Measurements from ENCODE around the gene ZMYND12. TPM values are rescaled to one million over a fixed set of nuclear protein-coding genes. Genes with fewer than 3 reads are reported as not detected.

ZMYND12 gene
- total RNA-seq, 2 donors from 2014 or later, result 1.0 to 1.3 TPM

GRCh38 chr1:42414551-42415496 lies 41.0 kb downstream of the ZMYND12 start:
- no peaks in the 10 kb centered on the region for H3K36me3 ChIP-seq (replicated peaks in 1 of 2; ENCODE audit: insufficient read depth in 1 of 2, low read depth in 2 of 2)
- H3K27me3 ChIP-seq, result no peaks in the 10 kb centered on the region
- no peaks in the 10 kb centered on the region for H3K9me3 ChIP-seq
- TF ChIP-seq POLR2A (IDR thresholded peaks at IDR 0.05) (no peak), CTCF (IDR thresholded peaks at IDR 0.05) (no peak)
- intact Hi-C loops (cut with DNase I), result no loop called here
- no peak for DNase-seq
- H3K27ac ChIP-seq, result no peak overlapping the region
- H3K4me1 ChIP-seq, result peaks cover 6% of the 10 kb centered on the region
- no peak for ATAC-seq
- 85 to 86% methylated on average over 16 to 17 of the region's 17 CpGs for WGBS, 2 donors
- H3K4me3 ChIP-seq, result no peak overlapping the region

- DNase-seq, result no peak
- 94 to 100% methylated on average over 1 of the region's 1 CpG for WGBS, 2 donors
- intact Hi-C loops (cut with DNase I), result no loop called here
- Histone ChIP-seq H3K9me3 (no peaks in the 10 kb centered on the region), H3K36me3 (replicated peaks in 1 of 2; ENCODE audit: insufficient read depth in 1 of 2, low read depth in 2 of 2) (no peaks in the 10 kb centered on the region), H3K4me1 (no peaks in the 10 kb centered on the region), H3K4me3 (no peak overlapping the region), H3K27me3 (no peaks in the 10 kb centered on the region), H3K27ac (no peak overlapping the region)
- TF ChIP-seq CTCF (IDR thresholded peaks at IDR 0.05), result no peak
- TF ChIP-seq POLR2A (IDR thresholded peaks at IDR 0.05), result no peak
- ATAC-seq, result no peak
Observed at GRCh38 chr1:42403880-42404400, 51.9 kb downstream of the ZMYND12 start.

DNA sequence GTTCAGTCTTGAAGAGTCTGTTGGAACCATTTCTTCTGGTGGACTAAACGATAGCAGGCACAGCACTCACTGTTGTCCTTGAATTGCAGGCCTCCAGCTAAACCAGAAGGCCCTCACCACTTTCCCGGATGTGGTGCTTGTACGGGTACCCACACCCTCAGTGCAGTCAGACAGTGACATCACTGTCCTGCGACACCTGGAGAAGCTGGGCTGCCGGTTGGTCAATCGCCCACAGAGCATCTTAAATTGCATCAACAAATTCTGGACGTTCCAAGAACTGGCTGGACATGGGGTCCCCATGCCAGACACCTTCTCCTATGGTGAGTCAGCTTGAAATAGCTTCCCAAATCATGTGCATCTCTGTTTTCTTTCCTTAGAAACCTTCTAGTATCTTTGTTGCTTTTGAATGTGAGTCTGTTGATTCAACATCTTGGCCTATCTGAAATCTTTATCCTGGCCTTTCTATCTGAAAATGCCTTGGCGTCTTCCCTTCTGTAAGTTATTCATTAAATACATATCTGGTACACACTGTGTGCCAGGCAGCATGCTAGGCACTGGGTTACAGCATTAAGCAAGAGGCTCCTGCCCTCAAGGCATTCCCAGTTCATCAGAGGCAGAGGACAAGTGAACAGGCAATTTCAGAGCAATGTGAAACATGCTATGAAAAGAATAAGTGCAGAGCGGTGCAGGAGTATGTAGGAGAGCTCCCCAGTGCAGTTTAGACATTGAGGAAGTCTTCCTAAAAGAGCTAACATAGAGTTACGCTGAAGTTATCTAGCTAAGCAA lies 56.3 kb downstream of the ZMYND12 start:
- H3K27ac ChIP-seq, result no peak overlapping the region
- DNase-seq, result no peak
- no peaks in the 10 kb centered on the region for H3K36me3 ChIP-seq (replicated peaks in 1 of 2; ENCODE audit: insufficient read depth in 1 of 2, low read depth in 2 of 2)
- intact Hi-C loops (cut with DNase I), result no loop called here
- no peaks in the 10 kb centered on the region for H3K27me3 ChIP-seq
- ATAC-seq, result no peak
- TF ChIP-seq CTCF (IDR thresholded peaks at IDR 0.05), result no peak
- TF ChIP-seq POLR2A (IDR thresholded peaks at IDR 0.05), result no peak
- H3K4me3 ChIP-seq, result no peak overlapping the region
- 78 to 86% methylated on average over 10 of the region's 10 CpGs for WGBS, 2 donors
- H3K9me3 ChIP-seq, result no peaks in the 10 kb centered on the region
- no peaks in the 10 kb centered on the region for H3K4me1 ChIP-seq

- intact Hi-C loops (cut with DNase I), result no loop called here
- Histone ChIP-seq H3K27ac (no peak overlapping the region), H3K4me1 (no peaks in the 10 kb centered on the region), H3K9me3 (no peaks in the 10 kb centered on the region), H3K4me3 (no peak overlapping the region), H3K36me3 (replicated peaks in 1 of 2; ENCODE audit: insufficient read depth in 1 of 2, low read depth in 2 of 2) (no peaks in the 10 kb centered on the region), H3K27me3 (no peaks in the 10 kb centered on the region)
- TF ChIP-seq CTCF (IDR thresholded peaks at IDR 0.05) (no peak), POLR2A (IDR thresholded peaks at IDR 0.05) (no peak)
- 81 to 85% methylated on average over 2 of the region's 2 CpGs for WGBS, 2 donors
- ATAC-seq, result no peak
- no peak for DNase-seq
Observed at GRCh38 chr1:42392967-42393848, 62.6 kb downstream of the ZMYND12 start.

Measured in body of pancreas (tissue), 4 donors.